Measurements from ENCODE around the gene DOCK1. TPM values are rescaled to one million over a fixed set of nuclear protein-coding genes. Genes with fewer than 3 reads are reported as not detected.
A peak's percentile ranks its signal among the peaks of the same experiment; 100 is the strongest.

The DOCK1 gene
- total RNA-seq, 2 donors from 2014 or later, result 72.4 to 89.3 TPM

GRCh38 chr10:127257395-127257794, 352.2 kb downstream of the DOCK1 start:
- H3K27ac Mint-ChIP-seq, result peak overlapping the region; percentile 39
- Histone ChIP-seq H3K4me3 (ENCODE audit: low read length) (no peak overlapping the region), H3K4me1 (ENCODE audit: control insufficient read depth, insufficient read depth, low read length) (no peaks in the 10 kb centered on the region), H3K36me3 (ENCODE audit: control insufficient read depth, insufficient read depth, low read length) (peaks cover 14% of the 10 kb centered on the region), H3K9me3 (ENCODE audit: control insufficient read depth, low read length) (no peaks in the 10 kb centered on the region), H3K9ac (ENCODE audit: extremely low read depth, low read length, poor library complexity, severe bottlenecking) (no peak overlapping the region), H3K27ac (ENCODE audit: low read depth, low read length) (no peak overlapping the region), H3K27me3 (ENCODE audit: control insufficient read depth, insufficient read depth, low read length, poor library complexity, severe bottlenecking) (no peaks in the 10 kb centered on the region)
- H3K4me3 Mint-ChIP-seq, result no peak overlapping the region
- 81 to 89% methylated on average over 7 to 8 of the region's 8 CpGs for WGBS, 2 experiments (ENCODE audit: insufficient coverage in 1 of 2, insufficient read length in 1 of 2)
- H3K4me1 Mint-ChIP-seq, result no peaks in the 10 kb centered on the region
- no peak for DNase-seq
- H3K9me3 Mint-ChIP-seq, result peaks cover 8% of the 10 kb centered on the region
- TF ChIP-seq, protein P1, sequence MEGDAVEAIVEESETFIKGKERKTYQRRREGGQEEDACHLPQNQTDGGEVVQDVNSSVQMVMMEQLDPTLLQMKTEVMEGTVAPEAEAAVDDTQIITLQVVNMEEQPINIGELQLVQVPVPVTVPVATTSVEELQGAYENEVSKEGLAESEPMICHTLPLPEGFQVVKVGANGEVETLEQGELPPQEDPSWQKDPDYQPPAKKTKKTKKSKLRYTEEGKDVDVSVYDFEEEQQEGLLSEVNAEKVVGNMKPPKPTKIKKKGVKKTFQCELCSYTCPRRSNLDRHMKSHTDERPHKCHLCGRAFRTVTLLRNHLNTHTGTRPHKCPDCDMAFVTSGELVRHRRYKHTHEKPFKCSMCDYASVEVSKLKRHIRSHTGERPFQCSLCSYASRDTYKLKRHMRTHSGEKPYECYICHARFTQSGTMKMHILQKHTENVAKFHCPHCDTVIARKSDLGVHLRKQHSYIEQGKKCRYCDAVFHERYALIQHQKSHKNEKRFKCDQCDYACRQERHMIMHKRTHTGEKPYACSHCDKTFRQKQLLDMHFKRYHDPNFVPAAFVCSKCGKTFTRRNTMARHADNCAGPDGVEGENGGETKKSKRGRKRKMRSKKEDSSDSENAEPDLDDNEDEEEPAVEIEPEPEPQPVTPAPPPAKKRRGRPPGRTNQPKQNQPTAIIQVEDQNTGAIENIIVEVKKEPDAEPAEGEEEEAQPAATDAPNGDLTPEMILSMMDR (conservative IDR thresholded peaks at IDR 0.05), result no peak
- H3K27me3 Mint-ChIP-seq (ENCODE audit: insufficient read depth), result no peaks in the 10 kb centered on the region
- H3K36me3 Mint-ChIP-seq (ENCODE audit: low read depth), result peaks cover 48% of the 10 kb centered on the region

DNA sequence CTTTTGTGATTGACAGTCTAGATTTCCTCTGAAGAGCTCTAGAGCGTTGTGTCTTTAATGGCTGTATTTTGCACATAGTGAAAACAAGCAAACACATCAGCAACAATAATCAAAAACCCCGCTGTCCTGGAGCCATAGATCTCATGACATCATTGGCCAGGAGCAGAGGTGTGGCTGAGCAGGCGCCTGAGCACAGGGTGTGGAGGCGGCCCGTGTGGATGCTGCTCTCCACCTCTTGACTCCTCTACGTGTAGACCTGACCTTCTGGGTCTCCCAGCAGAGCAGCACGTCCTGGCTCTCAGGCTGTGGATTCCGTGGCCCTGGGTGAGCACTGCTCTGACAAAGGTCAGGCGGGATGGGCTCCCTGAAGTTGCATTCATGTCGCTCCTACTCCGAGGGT, 354.1 kb downstream of the DOCK1 start:
- Histone ChIP-seq H3K4me3 (ENCODE audit: low read length) (no peak overlapping the region), H3K9ac (ENCODE audit: extremely low read depth, low read length, poor library complexity, severe bottlenecking) (no peak overlapping the region), H3K9me3 (ENCODE audit: control insufficient read depth, low read length) (no peaks in the 10 kb centered on the region), H3K27me3 (ENCODE audit: control insufficient read depth, insufficient read depth, low read length, poor library complexity, severe bottlenecking) (no peaks in the 10 kb centered on the region), H3K36me3 (ENCODE audit: control insufficient read depth, insufficient read depth, low read length) (peaks cover 14% of the 10 kb centered on the region), H3K27ac (ENCODE audit: low read depth, low read length) (no peak overlapping the region), H3K4me1 (ENCODE audit: control insufficient read depth, insufficient read depth, low read length) (no peaks in the 10 kb centered on the region)
- WGBS, 2 experiments (ENCODE audit: insufficient coverage in 1 of 2, insufficient read length in 1 of 2), result 91 to 94% methylated on average over 6 to 11 of the region's 11 CpGs
- no peak for DNase-seq
- no peaks in the 10 kb centered on the region for H3K4me1 Mint-ChIP-seq
- peaks cover 8% of the 10 kb centered on the region for H3K9me3 Mint-ChIP-seq
- H3K27ac Mint-ChIP-seq, result no peak overlapping the region
- H3K36me3 Mint-ChIP-seq (ENCODE audit: low read depth), result peaks cover 39% of the 10 kb centered on the region
- TF ChIP-seq, protein P1 (conservative IDR thresholded peaks at IDR 0.05), result no peak
- no peak overlapping the region for H3K4me3 Mint-ChIP-seq
- H3K27me3 Mint-ChIP-seq (ENCODE audit: insufficient read depth), result no peaks in the 10 kb centered on the region

DNA sequence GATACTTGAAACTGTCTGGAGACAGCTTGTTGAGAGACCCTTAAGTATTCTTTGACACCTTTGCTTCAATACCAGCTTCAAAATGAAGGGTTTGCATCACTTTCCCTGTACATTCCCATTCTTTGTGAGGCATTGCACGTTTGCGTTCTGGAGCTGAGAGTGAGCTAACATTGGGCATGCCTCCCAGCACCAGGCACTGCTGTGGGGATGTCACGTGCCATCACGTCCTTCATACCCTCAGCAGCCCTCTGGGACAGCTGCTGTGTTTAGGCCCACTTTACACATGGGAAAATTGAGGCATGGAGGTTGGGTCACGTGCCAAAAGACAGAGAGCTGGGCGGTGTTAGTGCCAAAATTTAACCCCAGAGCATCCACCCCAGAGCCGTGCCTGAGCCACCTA, 357.4 kb downstream of the DOCK1 start:
- TF ChIP-seq, protein P1 (conservative IDR thresholded peaks at IDR 0.05), result no peak

More for the DNA sequence above, 357.4 kb downstream of the DOCK1 start:
- peaks cover 33% of the 10 kb centered on the region for H3K36me3 Mint-ChIP-seq (ENCODE audit: low read depth)
- H3K4me3 Mint-ChIP-seq, result no peak overlapping the region
- Histone ChIP-seq H3K9ac (ENCODE audit: extremely low read depth, low read length, poor library complexity, severe bottlenecking) (no peak overlapping the region), H3K4me3 (ENCODE audit: low read length) (no peak overlapping the region), H3K4me1 (ENCODE audit: control insufficient read depth, insufficient read depth, low read length) (no peaks in the 10 kb centered on the region), H3K27me3 (ENCODE audit: control insufficient read depth, insufficient read depth, low read length, poor library complexity, severe bottlenecking) (no peaks in the 10 kb centered on the region), H3K27ac (ENCODE audit: low read depth, low read length) (no peak overlapping the region), H3K36me3 (ENCODE audit: control insufficient read depth, insufficient read depth, low read length) (peaks cover 10% of the 10 kb centered on the region), H3K9me3 (ENCODE audit: control insufficient read depth, low read length) (no peaks in the 10 kb centered on the region)
- no peak overlapping the region for H3K27ac Mint-ChIP-seq
- DNase-seq, result no peak
- peaks cover 8% of the 10 kb centered on the region for H3K9me3 Mint-ChIP-seq
- no peaks in the 10 kb centered on the region for H3K27me3 Mint-ChIP-seq (ENCODE audit: insufficient read depth)
- 94 to 100% methylated on average over 4 to 7 of the region's 7 CpGs for WGBS, 2 experiments (ENCODE audit: insufficient coverage in 1 of 2, insufficient read length in 1 of 2)
- no peaks in the 10 kb centered on the region for H3K4me1 Mint-ChIP-seq

Measured in endodermal cell (in vitro differentiated cells).